HEK293T (cell line): ENCODE measurements around the gene DMAP1.
A peak's percentile ranks its signal among the peaks of the same experiment; 100 is the strongest.

Source experiments
- CTCF ChIA-PET: fragments of 350-600 bp; formaldehyde crosslinking; extraction: SDS; loops from one replicate; lab custom pipeline; 2021; ENCODE audit warnings: antibody characterized with exemption, inconsistent platforms; lab: Yijun Ruan, JAX
- POLR2A ChIA-PET: fragments of 350-600 bp; formaldehyde crosslinking; extraction: SDS; loops from one replicate; lab custom pipeline; 2020; ENCODE audit warnings: antibody characterized with exemption, inconsistent platforms; lab: Yijun Ruan, JAX
- DNase-seq: peaks from one replicate; pipeline ENCODE4 v3.0.0; 2012; ENCODE audit warnings: mixed read lengths; ENCODE audit errors: extremely low spot score
- ARNT ChIP-seq: fragments of 450-650 bp; IDR thresholded peaks from 2 replicates; pipeline ENCODE4 v1.6.1; 2017; ENCODE audit warnings: mild to moderate bottlenecking
- BHLHE40 ChIP-seq: fragments of 450-650 bp; IDR thresholded peaks from 2 replicates; pipeline ENCODE4 v1.6.1; 2016; ENCODE audit warnings: mild to moderate bottlenecking, moderate library complexity, borderline replicate concordance
- CTBP1 ChIP-seq: fragments of 450-650 bp; IDR thresholded peaks from 2 replicates; pipeline ENCODE4 v1.6.1; 2016; ENCODE audit warnings: borderline replicate concordance
- ELF4 ChIP-seq: fragments of 450-650 bp; IDR thresholded peaks from 2 replicates; pipeline ENCODE4 v1.6.1; 2017; ENCODE audit warnings: antibody characterized with exemption
- FOXA1 ChIP-seq: fragments of 450-650 bp; IDR thresholded peaks from 2 replicates; pipeline ENCODE4 v1.6.1; 2016; ENCODE audit warnings: mild to moderate bottlenecking
- FOXK2 ChIP-seq: fragments of 450-650 bp; IDR thresholded peaks from 2 replicates; pipeline ENCODE4 v1.6.1; 2016; ENCODE audit warnings: mild to moderate bottlenecking
- FOXM1 ChIP-seq: fragments of 450-650 bp; IDR thresholded peaks from 2 replicates; pipeline ENCODE4 v1.6.1; 2017; ENCODE audit warnings: mild to moderate bottlenecking, borderline replicate concordance
- HDGF ChIP-seq: fragments of 450-650 bp; IDR thresholded peaks from 2 replicates; pipeline ENCODE4 v1.6.1; 2017; ENCODE audit warnings: antibody characterized with exemption, borderline replicate concordance
- L3MBTL2 ChIP-seq: fragments of 450-650 bp; conservative IDR thresholded peaks from 2 replicates; pipeline ENCODE4 v1.6.1; 2016; ENCODE audit warnings: mild to moderate bottlenecking
- LEF1 ChIP-seq: fragments of 450-650 bp; IDR thresholded peaks from 2 replicates; pipeline ENCODE4 v1.6.1; 2017; ENCODE audit warnings: mild to moderate bottlenecking, borderline replicate concordance
- NFRKB ChIP-seq: fragments of 450-650 bp; IDR thresholded peaks from 2 replicates; pipeline ENCODE4 v1.6.1; 2016; ENCODE audit warnings: mild to moderate bottlenecking, moderate library complexity
- SP1 ChIP-seq: fragments of 450-650 bp; IDR thresholded peaks from 2 replicates; pipeline ENCODE4 v1.6.1; 2017
- SUZ12 ChIP-seq: fragments of 450-650 bp; IDR thresholded peaks from 2 replicates; pipeline ENCODE4 v1.6.1; 2016; ENCODE audit warnings: mild to moderate bottlenecking
- TARDBP ChIP-seq: fragments of 450-650 bp; IDR thresholded peaks from 2 replicates; pipeline ENCODE4 v1.6.1; 2016
- ZNF384 ChIP-seq: fragments of 450-650 bp; IDR thresholded peaks from 2 replicates; pipeline ENCODE4 v1.6.1; 2016
- TF ChIP-seq, protein P1 (sequence below): fragments of 450-650 bp; IDR thresholded peaks from 2 replicates; pipeline ENCODE4 v1.6.1; 2016

Gene DMAP1

DNA sequence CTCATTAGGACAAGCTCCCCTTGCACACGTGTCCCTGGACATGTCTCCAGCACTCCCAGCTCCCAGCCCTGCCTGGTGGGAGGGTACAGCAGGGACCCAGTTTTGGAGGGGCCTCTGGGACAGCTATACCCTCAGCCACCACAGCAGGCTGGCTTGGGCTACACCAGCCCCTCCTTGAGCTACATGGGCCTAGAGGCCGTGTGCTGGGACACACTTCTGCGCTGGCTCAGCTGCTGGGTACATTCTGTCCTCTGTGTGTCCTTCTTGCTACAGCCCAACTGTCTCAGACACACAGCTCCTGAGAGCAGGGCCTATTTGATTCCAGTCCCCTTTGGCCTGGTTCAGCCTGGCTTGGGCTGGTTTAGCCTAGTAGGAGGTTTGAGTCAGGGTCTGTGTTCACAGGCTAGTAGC lies 26.7 kb downstream of the DMAP1 start:
- ChIA-PET POLR2A (no interaction called here), CTCF (interaction anchor here (0.9 to 3.0 kb wide), 6 partner anchors 18 to 413 kb away, joined by 3 to 16 read pairs (median 5); partner anchors contain the start of gene DMAP1)
- TF ChIP-seq ZNF384 (no peak), ARNT (no peak), TARDBP (no peak), SP1 (no peak), BHLHE40 (no peak), FOXM1 (no peak), LEF1 (no peak)
- no peak for DNase-seq

DNA sequence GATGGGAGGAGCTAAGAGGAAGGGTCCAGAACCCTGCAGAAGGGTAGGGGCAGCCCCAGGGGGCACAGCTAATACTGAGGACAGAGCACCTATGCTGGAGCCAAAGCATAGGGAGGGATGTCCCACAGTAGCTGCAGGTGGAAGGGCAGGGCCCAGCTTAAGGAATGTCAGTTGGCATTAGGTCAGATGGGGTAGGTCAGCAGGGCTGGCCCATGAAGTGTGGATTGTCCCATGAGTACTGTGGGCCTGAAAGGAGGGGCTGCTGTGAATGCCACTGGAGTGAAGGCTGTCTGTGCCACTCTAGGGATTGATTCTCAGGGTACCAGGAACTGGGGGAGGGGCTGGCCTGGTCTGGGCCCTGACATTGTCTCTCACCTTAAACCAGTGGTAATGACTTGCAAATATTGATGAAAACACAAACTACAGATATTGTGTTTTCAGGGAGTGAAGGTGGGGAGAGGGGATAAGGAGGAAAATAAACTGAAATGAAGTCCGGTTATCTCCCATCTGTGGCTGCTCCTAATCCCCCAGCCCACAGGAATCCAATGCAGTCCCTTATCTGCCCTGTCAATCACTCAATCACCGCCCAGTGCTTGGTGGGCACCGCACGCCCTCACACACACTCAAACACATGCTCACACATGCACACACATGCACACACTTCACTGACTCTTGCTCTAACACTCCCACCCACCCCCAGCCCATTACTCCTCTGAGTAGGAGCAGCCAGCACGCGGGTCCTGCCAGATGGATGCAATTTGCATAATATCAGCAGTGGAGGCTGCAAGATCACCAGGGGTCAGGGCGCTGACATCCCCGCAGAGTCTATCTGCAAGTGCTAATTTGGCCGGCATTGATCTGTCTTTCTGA lies 27.8 kb downstream of the DMAP1 start:
- TF ChIP-seq BHLHE40, result no peak
- TF ChIP-seq, protein P1, sequence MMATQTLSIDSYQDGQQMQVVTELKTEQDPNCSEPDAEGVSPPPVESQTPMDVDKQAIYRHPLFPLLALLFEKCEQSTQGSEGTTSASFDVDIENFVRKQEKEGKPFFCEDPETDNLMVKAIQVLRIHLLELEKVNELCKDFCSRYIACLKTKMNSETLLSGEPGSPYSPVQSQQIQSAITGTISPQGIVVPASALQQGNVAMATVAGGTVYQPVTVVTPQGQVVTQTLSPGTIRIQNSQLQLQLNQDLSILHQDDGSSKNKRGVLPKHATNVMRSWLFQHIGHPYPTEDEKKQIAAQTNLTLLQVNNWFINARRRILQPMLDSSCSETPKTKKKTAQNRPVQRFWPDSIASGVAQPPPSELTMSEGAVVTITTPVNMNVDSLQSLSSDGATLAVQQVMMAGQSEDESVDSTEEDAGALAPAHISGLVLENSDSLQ, result peak; percentile 61
- DNase-seq, result no peak
- CTCF ChIA-PET, result interaction anchor here (1.3 to 1.6 kb wide), 2 partner anchors 17 to 29 kb away, joined by 3 to 5 read pairs; partner anchors contain the start of gene DMAP1
- POLR2A ChIA-PET, result no interaction called here

DNA sequence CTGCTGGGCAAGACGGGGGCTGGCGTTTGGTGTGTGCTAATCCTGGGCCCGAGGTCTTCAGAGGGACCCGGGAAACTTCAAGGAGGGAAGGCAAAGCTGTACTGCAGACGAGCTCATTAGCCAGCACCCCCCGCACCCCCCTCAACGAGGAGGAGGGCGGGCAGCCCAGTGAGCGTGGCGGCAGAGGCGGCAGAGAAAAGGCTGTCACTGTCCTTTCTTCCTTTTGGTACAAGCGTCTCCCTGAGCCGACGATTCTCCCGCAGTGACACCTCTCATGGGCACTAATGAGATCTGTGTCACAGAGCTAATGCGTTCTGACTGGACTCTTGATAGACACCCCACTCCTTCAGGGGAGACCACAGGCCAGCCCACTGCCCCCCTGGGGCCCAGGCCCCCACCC lies 29.5 kb downstream of the DMAP1 start:
- no peak for DNase-seq
- ChIA-PET CTCF (no interaction called here), POLR2A (no interaction called here)
- TF ChIP-seq CTBP1, result no peak
- TF ChIP-seq BHLHE40, result no peak
- no peak for TF ChIP-seq FOXM1
- TF ChIP-seq SP1, result no peak
- TF ChIP-seq NFRKB, result no peak
- TF ChIP-seq FOXK2, result no peak
- no peak for TF ChIP-seq ARNT
- TF ChIP-seq ELF4, result no peak
- no peak for TF ChIP-seq FOXA1
- TF ChIP-seq, protein P1, result no peak
- no peak for TF ChIP-seq L3MBTL2
- no peak for TF ChIP-seq TARDBP
- TF ChIP-seq LEF1, result no peak
- no peak for TF ChIP-seq SUZ12
- no peak for TF ChIP-seq ZNF384
- no peak for TF ChIP-seq HDGF

DNA sequence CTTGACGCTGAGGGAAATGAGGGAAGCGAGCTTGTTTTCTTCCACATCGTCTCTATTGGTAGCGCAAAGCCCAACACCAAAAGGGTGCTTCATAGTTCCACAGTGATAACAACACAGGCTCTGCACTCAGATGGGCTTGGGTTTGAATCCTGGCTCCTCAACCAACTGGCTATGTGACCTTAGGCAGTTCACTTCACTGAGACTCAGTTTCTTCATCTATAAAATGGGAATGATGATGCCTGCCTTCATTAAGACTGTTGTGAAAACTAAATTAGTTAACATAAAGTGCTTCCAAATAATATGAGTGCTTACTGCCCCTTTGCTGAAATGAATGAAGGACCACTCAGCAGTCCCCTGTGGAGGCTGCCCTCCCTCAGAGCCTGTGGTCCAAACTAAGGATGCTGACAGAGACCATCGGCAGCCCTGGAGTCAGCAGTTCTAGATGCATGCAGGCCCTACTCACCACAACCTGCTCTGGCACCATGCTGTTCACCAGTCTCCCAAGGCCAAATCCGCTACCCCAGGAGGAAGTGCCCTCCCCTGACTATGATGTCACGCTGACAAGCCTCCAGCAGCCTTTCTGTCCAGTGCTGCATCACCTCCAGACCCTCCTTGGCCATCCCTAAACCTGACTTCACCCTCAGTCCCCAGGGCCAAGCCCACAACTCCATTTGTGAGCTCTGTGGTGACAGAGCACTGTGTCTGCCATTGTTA lies 30.7 kb downstream of the DMAP1 start:
- TF ChIP-seq ARNT (no peak), CTBP1 (no peak), FOXK2 (no peak), HDGF (no peak), SP1 (no peak), TARDBP (no peak), NFRKB (no peak), ZNF384 (no peak), FOXM1 (no peak), LEF1 (no peak), BHLHE40 (no peak), L3MBTL2 (no peak), SUZ12 (no peak), ELF4 (no peak), FOXA1 (no peak)
- TF ChIP-seq, protein P1, result no peak
- ChIA-PET POLR2A (no interaction called here), CTCF (no interaction called here)
- DNase-seq, result no peak

DNA sequence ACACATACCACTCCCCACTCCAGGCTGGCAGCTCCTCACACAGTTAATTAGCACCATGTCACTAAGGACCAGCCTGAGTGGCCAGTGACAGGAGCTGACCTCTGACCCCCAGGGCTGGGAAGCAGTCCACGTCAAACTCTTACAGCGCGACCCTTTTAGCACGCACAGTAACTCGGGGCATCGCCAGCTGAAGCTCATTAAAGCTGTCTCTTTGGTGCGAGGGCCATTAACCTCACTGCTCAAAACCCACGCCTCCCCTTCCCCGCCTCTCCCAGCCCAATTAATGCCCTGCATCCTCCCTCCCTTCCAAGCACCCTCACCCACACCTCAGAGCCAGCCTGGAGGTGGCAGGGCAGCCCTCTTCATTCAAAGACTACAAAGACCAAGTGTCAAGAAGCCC lies 31.7 kb downstream of the DMAP1 start:
- CTCF ChIA-PET, result no interaction called here
- POLR2A ChIA-PET, result no interaction called here

More for the DNA sequence above, 31.7 kb downstream of the DMAP1 start:
- TF ChIP-seq FOXM1, result no peak
- TF ChIP-seq HDGF, result no peak
- TF ChIP-seq FOXA1, result no peak
- no peak for TF ChIP-seq CTBP1
- TF ChIP-seq SP1, result no peak
- no peak for TF ChIP-seq ARNT
- TF ChIP-seq SUZ12, result no peak
- no peak for TF ChIP-seq LEF1
- TF ChIP-seq NFRKB, result no peak
- TF ChIP-seq TARDBP, result no peak
- no peak for DNase-seq
